Right lobe of liver (tissue), 4 donors: ENCODE data around the gene ANGPTL4.

Experiments used
- POLR2A ChIP-seq: fragments of 450-650 bp; IDR thresholded peaks from one replicate; pipeline ENCODE4 v1.6.1; 2017; ENCODE audit warnings: antibody characterized with exemption, mild to moderate bottlenecking
- TF ChIP-seq, protein P1 (sequence below), 4 donors: fragments of 200-600 bp in 3 of 4; fragments of 450-650 bp in 1 of 4; IDR thresholded peaks; one replicate each; pipeline versions ENCODE4 v1.5.1 to v1.8.0; 2016 to 2022; ENCODE audit warnings: antibody characterized with exemption in 4 of 4, mild to moderate bottlenecking in 2 of 4
- donor health status: DM: no; HTN: no; CAD: no.
- donor health status: DM: no; HTN: no; CAD: no.
- donor health status: DM: no; HTN: yes; CAD: no.

DNA sequence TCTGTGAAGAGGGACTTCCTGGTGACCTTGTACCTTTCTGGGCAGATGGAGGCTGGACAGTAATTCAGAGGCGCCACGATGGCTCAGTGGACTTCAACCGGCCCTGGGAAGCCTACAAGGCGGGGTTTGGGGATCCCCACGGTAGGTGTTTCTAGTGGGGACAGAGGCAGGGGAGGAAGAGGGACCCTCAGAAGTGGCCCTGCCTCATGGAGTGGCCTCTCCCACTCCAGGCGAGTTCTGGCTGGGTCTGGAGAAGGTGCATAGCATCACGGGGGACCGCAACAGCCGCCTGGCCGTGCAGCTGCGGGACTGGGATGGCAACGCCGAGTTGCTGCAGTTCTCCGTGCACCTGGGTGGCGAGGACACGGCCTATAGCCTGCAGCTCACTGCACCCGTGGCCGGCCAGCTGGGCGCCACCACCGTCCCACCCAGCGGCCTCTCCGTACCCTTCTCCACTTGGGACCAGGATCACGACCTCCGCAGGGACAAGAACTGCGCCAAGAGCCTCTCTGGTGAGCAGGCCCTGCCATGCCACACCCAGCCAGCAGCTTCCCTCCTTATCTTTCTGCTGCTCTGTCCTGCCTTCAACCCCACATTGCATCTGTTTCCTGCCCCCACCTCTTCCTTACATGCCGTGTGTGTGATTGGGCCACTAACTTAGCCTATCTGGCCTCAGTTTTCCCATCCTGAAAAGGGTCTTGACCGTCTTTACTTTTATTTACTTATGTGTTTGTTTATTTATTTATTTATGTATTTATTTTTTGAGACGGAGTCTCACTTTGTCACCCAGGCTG is 7.3 kb downstream of the ANGPTL4 start:
- TF ChIP-seq, protein P1, sequence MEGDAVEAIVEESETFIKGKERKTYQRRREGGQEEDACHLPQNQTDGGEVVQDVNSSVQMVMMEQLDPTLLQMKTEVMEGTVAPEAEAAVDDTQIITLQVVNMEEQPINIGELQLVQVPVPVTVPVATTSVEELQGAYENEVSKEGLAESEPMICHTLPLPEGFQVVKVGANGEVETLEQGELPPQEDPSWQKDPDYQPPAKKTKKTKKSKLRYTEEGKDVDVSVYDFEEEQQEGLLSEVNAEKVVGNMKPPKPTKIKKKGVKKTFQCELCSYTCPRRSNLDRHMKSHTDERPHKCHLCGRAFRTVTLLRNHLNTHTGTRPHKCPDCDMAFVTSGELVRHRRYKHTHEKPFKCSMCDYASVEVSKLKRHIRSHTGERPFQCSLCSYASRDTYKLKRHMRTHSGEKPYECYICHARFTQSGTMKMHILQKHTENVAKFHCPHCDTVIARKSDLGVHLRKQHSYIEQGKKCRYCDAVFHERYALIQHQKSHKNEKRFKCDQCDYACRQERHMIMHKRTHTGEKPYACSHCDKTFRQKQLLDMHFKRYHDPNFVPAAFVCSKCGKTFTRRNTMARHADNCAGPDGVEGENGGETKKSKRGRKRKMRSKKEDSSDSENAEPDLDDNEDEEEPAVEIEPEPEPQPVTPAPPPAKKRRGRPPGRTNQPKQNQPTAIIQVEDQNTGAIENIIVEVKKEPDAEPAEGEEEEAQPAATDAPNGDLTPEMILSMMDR (IDR thresholded peaks at IDR 0.05) = no peak
- peak; percentile 39 for TF ChIP-seq POLR2A
